ENCODE data around the gene NOP58.
"Not testable (repeated sequence)": the region's sequence is repeated elsewhere in the genome, so short reads cannot be mapped to it uniquely, and the experiment has no call there.

NOP58 gene

DNA sequence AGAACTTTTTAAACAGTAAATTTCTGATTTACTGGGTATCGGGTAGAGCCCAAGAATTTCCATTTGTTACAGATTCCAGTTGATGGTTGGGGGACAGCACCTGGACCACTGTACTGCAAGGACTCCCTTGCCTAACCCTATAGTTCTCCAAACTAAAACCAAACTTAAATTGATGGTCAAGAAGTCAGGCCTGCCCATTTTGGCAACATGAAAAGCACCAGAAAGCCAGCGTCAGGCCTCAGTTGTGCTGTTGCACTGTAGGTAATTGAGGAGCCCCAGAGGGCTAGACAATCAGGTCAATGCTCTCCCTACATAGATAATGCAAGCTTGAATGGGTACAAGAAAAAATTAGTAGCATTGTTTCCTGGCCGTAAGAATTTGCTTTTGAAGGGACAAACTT is 40.5 kb downstream of the NOP58 start:
- in situ Hi-C loops (cut with HindIII; ENCODE audit: low sequenced_read_pairs) = no loop called here

DNA sequence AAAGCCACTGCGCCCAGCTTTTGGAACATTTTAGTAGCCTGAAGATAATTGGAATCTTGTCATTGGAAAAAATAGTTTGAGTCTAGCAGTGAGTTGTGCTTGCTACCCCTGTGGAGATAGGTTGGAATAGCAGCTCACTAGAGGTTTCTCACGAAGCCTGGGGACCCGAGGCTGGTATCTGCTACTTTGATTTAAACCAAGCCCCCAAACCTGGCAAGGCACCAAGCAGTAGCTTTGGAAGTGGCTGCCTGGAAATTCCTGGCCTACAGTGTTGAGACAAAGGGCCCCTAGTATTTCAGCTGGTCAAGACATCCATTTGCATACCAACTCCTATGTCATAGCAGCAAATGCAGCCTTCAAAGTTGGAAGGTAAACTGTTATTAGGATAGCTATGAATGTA is 42.1 kb downstream of the NOP58 start:
- in situ Hi-C loops (cut with HindIII; ENCODE audit: low sequenced_read_pairs) = no loop called here

DNA sequence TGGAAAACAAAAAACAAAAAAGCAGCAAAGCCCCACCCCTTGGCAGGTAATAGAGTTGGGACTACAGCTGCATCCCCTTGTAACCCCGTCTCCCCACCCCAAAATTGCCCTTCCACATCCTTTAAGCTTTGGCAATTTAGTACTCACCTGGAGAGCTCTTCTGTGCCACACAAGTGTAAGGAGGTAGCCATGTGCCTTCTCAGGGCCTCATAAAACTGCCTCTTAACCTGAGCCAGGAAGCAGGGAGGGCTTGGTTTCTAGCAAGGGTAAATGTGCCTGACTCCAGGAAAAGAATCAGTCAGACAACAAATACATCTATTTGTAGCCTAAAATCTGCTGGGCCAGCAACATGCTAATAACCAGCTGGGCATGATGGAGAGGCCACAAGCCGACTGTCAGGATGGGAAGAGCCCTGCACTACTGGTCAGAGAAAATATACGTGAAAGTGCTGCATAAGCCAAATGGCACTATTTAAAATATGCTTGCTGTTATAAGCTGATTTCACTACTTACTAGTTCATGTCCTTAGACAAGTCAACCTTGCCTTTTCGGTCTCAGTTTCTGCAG is 46.3 kb downstream of the NOP58 start:
- in situ Hi-C loops (cut with HindIII; ENCODE audit: low sequenced_read_pairs) = no loop called here

DNA sequence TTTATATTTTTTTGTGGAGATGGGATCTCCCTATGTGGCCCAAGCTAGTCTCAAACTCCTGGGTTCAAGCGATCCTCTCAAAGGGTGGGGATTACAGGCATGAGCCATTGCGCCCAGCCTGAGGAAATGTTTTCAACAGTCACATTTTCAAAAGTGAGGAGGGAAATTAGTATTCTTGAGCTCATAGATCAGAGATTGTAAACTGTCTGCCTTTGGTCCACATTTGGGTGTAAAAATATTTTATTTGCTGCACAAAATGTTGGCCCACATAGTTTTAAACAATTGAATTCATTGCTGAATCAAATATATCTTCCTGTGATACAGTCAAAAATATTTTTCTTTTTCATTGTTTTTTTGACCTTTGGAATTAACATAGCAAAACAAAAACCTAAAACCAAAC is 48.6 kb downstream of the NOP58 start:
- in situ Hi-C loops (cut with HindIII; ENCODE audit: low sequenced_read_pairs) = no loop called here

DNA sequence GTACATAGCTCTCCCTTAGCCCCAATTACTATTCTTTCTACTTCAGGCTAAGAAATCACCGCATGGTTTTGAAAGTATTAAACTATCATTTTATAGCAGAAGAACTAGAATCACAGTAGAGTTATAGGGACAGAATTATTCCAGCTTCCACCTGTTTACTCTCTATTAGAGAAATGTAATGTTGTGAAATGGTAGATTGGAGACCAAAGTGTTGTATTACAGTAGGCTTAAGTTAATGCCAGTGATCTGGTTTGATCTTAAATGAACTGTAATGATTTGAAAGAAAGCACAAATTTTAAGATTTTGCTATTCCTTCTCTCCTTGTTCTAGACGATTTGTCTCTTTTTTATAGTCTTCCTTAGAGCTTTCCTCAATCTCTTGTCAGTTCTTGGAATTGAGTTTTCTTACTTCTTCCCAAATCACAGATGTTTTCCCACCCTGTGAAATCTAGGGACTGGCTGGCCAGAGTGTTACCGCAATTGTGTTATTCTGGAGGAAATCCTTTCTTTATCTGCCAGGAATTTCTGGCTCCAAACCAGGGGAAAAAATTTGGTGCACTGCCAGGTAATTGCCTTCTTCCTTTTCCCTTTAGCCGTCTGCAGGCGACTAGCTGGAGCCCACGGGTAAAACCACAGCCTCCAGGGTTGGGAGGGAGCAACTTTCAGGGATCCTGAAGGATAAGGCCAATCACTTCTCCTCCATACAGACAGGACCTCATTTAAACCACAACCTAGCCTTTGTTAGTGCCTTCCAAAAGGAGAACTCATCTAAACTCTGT is 51.7 kb downstream of the NOP58 start:
- in situ Hi-C loops (cut with HindIII; ENCODE audit: low sequenced_read_pairs) = no loop called here

DNA sequence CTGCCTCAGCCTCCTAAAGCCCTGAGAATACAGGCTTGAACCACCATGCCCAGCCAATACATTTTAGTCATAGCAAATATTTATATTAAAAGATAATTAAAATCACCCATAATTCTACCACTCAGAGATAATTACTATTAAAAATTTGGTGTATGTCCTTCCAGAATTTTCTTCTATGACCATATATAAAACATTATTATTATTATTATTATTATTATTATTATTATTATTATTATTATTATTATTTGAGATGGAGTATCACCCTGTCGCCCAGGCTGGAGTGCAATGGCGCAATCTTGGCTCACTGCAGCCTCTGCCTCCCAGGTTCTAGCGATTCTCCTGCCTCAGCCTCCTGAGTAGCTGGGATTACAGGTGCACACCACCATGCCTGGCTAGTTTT is 54.8 kb downstream of the NOP58 start:
- in situ Hi-C loops (cut with HindIII; ENCODE audit: low sequenced_read_pairs) = not testable (repeated sequence)

DNA sequence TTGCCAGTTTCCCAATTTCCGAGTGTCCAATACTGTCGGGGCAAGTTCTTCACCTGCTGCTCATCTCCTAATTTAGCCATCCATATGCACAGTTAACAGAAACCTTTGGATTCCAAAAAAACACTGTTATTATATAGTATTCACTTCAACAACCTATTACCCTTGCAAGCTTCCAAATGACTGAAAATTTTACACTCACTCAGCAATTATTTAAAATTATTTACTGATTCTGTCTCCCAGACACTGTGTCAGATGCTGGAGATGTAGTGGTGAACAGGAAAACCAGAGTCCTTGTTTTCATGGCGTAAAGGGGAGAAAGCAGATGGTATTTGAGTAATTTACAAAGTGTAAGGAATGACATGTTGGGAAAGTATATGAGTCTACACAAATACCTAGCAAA is 56.9 kb downstream of the NOP58 start:
- in situ Hi-C loops (cut with HindIII; ENCODE audit: low sequenced_read_pairs) = no loop called here

DNA sequence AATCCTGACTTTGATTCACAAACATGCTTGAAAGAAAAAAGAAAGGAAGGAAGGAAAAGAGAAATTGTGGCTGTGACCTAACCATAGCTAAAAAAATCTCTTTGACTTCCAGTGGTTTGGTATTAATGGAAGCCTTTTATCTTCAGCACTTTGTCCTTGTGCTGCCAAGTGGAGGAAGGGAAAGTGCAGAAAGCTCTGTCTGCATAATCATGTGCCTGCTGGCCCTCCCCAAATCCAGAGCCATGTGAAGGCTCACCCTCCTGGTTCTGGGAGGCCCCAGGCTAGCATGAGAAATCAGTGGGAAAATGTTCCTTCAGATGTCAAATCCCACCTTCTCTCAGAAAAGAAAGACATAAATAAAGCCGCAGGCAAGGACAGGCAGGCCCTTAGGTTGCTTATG is 62.3 kb downstream of the NOP58 start:
- in situ Hi-C loops (cut with HindIII; ENCODE audit: low sequenced_read_pairs) = no loop called here

DNA sequence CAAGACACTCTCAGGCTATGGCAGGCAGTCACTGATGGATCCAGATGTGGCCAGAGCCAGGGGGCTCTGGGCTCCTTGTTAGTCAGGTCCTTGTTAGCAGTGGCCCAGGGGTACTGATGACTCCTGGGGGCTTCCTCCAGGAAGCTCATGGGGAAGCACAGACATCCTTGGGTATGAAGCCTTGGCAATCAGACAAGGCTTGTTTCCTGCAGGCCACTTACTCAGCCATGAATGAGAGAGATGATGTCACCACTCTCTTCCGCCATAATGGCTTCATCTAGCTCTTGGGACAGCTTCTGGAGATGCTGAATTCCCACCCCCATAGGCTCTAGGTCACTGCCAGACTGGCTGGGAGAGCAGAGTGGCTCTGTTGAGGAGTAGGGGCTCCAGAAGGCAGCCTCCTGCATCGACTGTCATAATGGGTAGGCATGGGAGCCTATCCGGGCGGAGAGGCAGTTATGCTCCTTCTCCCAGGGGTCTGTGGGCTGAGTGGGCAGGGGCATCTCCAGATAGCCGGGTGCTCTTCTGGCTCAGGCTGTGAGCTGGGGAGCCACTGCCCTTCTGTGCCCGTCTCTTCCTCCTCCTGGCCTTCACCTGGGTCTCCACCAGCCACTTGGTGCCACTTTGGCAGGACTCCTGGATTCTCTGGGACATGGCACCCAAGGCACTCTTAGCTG is 70.4 kb downstream of the NOP58 start:
- in situ Hi-C loops (cut with HindIII; ENCODE audit: low sequenced_read_pairs) = no loop called here

DNA sequence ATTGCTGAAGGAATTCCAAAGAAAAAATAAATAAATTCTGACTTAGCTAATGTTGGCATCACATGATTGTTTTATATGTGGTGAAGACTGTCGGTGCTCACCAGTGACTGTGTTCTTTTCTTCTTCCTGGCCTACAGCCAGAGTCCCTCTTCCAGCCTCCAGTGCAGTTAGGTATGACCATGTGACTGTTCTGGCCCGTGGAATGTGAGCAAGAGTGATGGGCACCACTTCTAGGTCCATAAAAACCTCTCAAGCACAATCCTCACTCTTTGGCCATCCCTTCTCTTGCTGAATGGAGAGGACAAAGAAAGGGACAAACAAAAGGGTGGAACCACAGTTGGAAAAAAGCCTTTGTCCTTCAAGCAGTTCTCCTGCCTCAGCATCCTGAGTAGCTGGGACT is 71.6 kb downstream of the NOP58 start:
- in situ Hi-C loops (cut with HindIII; ENCODE audit: low sequenced_read_pairs) = no loop called here

DNA sequence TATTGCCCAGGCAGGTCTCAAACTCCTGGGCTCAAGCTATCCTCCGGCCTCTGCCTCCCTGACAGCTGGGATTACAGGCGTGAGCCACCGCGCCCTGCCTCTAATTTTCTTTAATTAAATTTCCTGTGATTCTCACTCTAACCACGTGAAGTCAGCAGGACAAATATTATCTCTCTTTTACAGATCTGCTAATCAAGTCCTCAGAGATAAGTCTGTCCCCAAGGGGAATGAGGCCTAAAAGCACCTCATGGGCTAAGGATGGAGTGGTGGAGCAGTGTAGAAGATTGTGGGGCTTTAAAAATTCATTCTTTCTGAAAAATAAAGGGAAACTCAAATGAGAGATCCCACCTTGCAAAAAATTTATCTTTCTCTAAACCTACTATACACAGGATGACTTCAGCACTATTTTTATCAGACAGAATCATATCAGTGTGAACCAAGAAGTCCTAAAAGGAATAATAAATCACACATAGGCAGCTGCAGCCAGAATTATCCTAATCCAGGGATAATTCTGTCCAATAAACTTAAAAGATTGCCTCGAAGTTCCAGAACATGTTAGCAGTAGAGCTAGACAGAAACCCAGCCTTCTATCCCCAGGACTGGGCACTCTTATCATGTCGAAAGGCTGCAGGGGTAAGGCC is 72.3 kb downstream of the NOP58 start:
- in situ Hi-C loops (cut with HindIII; ENCODE audit: low sequenced_read_pairs) = no loop called here

DNA sequence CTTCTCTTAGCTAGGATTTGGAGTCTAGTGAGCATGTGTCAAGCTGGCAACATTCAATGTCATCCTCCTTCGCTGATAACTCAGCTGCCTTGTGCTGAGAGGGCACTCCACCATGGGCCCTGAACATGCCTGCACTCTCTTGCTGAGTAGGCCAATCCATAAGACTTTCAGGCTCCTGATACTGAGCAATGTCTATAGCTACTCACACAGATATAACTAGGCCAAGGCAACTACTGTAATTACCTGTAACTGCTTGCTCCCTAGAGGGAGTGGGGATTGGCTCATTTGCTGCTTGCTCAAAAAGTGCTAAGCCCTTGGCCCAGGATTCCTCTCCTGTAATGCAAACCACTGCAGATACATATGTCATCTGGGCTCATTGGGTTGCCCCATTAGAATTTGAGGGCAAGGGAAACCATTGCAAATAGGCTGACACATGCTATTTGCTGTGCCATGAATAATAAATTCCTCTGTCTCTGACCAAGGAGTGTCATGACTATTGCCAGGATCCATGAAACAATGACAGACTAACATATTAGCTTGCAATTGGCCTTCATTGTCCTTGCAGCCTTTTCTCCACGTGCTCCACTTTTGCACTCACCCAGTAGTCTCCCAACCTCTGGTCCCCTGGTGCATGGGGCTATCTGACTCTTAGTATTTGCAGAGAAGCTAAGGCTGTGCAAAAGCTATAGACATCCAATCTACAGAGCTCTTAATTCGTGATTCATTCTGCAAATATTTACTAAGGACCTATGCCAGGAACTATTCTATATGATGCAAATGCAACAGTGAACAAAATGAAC is 73.7 kb downstream of the NOP58 start:
- in situ Hi-C loops (cut with HindIII; ENCODE audit: low sequenced_read_pairs) = no loop called here

DNA sequence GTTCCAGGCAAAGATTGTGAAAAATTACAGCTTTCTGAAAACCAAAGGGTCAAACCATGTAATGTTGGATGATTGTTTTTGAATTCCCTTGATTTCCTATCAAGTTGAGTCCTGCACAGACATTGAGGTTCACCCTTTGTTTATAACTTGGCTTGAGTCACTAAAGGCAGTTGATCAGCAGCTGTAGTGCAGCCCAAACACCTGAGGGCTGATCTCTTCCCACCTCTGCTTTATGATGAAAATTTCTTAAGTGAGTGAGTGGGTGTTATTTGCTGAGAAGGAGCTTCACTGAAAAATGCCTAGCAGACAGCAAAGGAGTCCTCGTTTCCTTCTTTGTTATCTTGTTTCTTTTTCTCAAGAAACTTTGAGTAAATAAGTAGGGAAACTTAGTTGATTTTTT is 78.6 kb downstream of the NOP58 start:
- in situ Hi-C loops (cut with HindIII; ENCODE audit: low sequenced_read_pairs) = no loop called here

DNA sequence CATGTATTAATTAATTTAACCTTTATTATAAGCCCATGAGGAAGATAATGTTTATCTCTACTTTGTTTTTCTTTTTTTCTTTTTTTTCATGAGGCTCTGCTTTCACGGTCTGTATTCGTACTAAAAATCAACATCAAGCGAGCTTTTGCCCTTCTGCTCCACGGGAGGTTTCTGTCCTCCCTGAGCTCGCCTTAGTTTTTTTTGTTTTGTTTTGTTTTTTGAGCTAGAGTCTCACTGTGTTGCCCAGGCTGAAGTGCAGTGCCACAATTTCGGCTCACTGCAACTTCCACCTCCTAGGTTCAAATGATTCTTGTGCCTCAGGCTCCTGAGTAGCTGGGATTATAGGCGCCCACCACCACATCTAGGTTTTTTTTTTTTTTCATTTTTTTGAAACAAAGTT is 80.6 kb downstream of the NOP58 start:
- in situ Hi-C loops (cut with HindIII; ENCODE audit: low sequenced_read_pairs) = no loop called here
